HG03575 (cell line): Measurements from ENCODE around the gene LMOD1.
"Not testable (repeated sequence)": the region's sequence is repeated elsewhere in the genome, so short reads cannot be mapped to it uniquely, and the experiment has no call there.

Experiments
- ATAC-seq: cut with Tn5 transposase; IDR thresholded peaks from one replicate; pipeline ENCODE4 v1.9.1; 2021; ENCODE audit not compliant: unreplicated experiment, insufficient number of reproducible peaks, low FRiP score; ENCODE audit errors: extremely low read depth

The LMOD1 gene

GRCh38 chr1:201925301-201925567, 21.1 kb downstream of the LMOD1 start:
- no peak for ATAC-seq

GRCh38 chr1:201921952-201922558, 24.3 kb downstream of the LMOD1 start:
- no peak for ATAC-seq

GRCh38 chr1:201918343-201918742, 28.0 kb downstream of the LMOD1 start:
- no peak for ATAC-seq

DNA sequence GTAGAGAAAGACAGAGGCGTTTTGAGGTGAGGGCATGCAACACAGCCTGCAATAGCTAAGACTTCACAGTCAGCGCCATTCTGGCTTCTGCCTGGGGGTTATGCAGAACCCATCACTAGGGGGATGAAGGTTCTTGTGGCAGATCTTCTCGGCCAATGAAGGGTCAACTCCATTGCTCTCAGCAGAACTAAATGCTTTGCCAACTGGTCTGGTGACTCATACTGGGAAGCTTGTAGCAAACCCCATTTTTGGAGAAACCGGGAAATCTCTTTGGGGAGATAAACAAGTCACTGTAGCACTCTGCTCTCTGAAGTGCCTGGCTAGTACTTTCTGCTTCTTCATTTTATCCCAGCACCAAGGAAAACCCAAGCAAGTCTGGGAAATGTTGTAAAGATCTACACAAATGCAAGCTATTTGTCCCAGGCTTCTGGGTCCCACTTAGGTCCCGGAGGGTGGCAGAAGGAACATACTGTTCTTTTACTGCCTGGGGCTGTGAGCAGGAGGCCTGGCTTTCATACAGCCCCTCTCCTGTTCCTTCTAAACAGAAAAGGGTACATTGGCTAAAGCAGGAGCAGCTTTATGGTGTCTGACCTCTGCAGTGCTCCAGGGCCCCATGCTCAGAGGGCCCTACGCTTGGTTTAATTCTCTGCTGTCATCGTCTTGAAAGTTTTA, 28.9 kb downstream of the LMOD1 start:
- no peak for ATAC-seq

GRCh38 chr1:201916649-201917249, 29.6 kb downstream of the LMOD1 start:
- ATAC-seq, result no peak

- no peak for ATAC-seq
Observed at GRCh38 chr1:201914456-201915235, 31.7 kb downstream of the LMOD1 start.

DNA sequence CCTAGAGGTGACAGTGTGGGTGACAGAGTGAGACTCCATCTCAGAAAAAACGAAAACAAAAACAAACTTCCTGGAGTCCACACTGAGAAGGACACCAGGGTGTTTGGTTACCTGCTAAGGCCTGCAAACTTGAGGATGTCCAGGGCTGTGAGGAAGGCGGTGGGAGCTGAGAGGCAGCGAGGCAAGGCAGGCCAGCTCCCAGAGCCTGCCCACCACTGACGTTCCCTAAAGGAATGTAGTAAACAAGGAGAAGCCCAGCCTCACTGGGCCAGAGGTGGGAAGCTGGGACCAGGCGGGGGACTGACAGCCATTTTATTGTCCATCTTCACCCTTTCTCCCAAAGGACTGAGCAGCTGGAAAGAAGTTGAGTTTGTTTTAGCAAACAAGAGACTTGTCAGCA, 33.5 kb downstream of the LMOD1 start:
- no peak for ATAC-seq

GRCh38 chr1:201911826-201912571, 34.3 kb downstream of the LMOD1 start:
- no peak for ATAC-seq

GRCh38 chr1:201907621-201908020, 38.7 kb downstream of the LMOD1 start:
- ATAC-seq, result no peak

- ATAC-seq, result no peak
Observed at GRCh38 chr1:201906336-201906735, 40.0 kb downstream of the LMOD1 start.

DNA sequence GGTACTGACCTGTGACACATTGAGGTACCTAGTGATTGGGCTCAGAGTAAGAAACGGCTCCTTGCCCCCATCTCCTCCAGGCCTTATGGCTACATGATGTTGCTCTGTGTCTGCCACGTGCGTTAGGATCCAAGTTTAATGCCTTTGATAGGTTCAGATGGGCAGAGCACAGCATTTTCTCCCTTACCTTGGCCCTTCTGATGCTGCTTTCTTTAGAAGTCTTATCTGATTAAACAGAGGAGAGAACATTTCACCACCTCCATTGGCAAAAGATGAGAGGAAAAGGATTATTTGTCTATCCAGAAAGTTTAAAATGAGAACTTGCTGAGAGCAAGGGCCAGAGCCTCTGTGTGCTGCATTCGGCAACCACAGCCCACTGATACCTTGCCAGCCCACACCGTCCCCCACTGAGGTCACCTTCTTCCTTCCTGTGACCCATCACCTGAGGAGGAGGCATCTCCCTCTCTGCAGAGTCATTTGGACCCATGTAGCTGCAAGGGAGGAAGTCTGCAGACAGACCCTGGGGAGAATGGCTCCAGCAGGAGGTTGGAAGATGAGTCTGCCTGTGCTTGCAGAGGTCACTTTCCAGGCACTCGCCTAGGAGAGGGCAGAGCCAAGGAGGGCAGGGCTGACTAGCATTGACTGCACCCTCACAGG, 41.0 kb downstream of the LMOD1 start:
- ATAC-seq, result no peak

- ATAC-seq, result no peak
Observed at GRCh38 chr1:201904579-201904978, 41.8 kb downstream of the LMOD1 start.

DNA sequence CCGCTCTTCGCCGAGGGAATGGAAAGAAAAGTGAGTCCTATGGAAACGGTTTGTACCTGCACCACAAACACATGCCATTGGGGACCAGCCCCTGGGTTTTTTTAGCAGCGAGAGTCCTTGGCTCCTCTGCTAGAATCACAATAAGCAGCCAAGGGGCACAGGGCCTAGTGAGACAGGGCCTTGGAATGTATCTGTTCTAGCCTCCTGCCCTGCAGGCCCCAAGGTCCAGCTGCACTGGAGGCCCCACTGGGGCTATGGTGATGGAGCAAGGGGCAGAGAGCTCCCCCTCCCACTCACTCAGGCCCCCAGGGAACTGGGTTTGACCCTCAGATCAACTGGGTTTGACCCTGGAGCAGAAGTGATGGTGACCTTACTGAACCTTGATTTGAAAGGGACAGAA, 43.2 kb downstream of the LMOD1 start:
- ATAC-seq, result no peak

GRCh38 chr1:201902198-201902597, 44.1 kb downstream of the LMOD1 start:
- no peak for ATAC-seq

- ATAC-seq, result not testable (repeated sequence)
Observed at GRCh38 chr1:201901036-201901435, 45.3 kb downstream of the LMOD1 start.

DNA sequence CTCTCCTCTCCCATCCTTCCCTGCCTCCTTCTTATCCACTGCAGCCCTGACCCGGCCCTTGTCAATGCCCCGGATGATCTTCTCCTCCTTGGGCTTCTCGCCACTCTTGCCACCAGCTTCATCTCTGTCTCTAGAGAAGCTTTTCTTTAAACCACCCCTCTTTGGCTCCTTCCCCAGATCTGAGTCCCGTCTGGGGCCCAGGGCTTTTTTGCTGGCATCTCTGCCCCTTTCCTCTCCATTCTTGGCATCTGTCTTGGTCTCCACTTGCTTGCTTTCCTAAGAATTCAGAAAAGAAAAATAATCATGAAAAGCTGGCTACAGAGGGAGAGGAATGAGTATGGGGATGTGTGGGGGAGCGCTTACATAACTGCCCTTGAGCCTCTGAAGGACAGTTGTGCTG, 45.9 kb downstream of the LMOD1 start:
- no peak for ATAC-seq

GRCh38 chr1:201899683-201900429, 46.5 kb downstream of the LMOD1 start:
- ATAC-seq, result no peak

DNA sequence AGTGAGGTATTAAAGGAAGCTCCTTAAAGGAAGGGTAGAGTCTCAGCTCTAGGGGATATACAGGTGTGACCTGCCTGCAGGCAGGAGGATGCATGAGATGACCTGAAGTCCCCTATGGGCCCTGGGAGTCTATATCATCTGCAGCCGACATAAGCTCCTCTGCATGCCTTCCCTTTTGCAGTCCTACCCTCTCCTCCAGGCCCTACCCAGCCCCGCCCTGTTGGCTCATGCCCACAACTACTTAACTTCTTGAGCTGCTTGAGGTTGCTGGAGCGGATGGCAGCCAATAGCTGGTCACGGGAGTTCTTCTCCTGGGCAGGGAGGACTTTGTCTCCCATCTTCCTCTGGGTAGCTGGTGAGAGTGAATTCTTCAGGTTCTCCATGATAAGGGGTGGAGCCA, 47.4 kb downstream of the LMOD1 start:
- ATAC-seq, result no peak
